B cell (primary cell): ENCODE data around the gene GMPR2.

ENCODE experiments used
- CTCF ChIP-seq: fragments of 200-600 bp; IDR thresholded peaks from one replicate; pipeline ENCODE4 v1.8.0; 2022; ENCODE audit warnings: antibody characterized with exemption, mild to moderate bottlenecking
- EZH2 ChIP-seq: IDR thresholded peaks from 2 replicates; pipeline ENCODE4 v1.6.1; 2012; ENCODE audit warnings: borderline replicate concordance, low read depth, mild to moderate bottlenecking, moderate library complexity, low read length; ENCODE audit not compliant: insufficient read depth, poor library complexity, severe bottlenecking

GRCh38 chr14:24261969-24262327, 29.2 kb downstream of the GMPR2 start:
- no peak for TF ChIP-seq CTCF
- TF ChIP-seq EZH2, result no peak
